Aorta (tissue), 5 donors: ENCODE measurements around the gene CAMLG. TPM values are rescaled to one million over a fixed set of nuclear protein-coding genes. Genes with fewer than 3 reads are reported as not detected.

Experiments
- ATAC-seq: fragments of 200-7000 bp; cut with Tn5 transposase; one replicate; pipeline ENCODE4 v1.9.1; 2022; ENCODE audit warnings: moderate library complexity; ENCODE audit not compliant: low FRiP score
- DNase-seq, 2 donors: peaks; one replicate each; pipeline ENCODE4 v3.0.0-alpha.2; 2020
- H3K27ac ChIP-seq, 2 donors: one replicate each; pipeline ENCODE4 v1.5.1; 2013; ENCODE audit warnings: low read length in 2 of 2, mild to moderate bottlenecking in 2 of 2, moderate library complexity in 2 of 2, control low read depth in 1 of 2, inconsistent platforms in 1 of 2, low read depth in 1 of 2
- H3K27me3 ChIP-seq, 2 donors: one replicate each; pipeline ENCODE4 v1.6.1; 2013; ENCODE audit warnings: control low read depth in 1 of 2, low read length in 1 of 2, mild to moderate bottlenecking in 1 of 2, moderate library complexity in 1 of 2; ENCODE audit not compliant: insufficient read depth in 2 of 2, control insufficient read depth in 1 of 2
- H3K36me3 ChIP-seq, 2 donors: one replicate each; pipeline ENCODE4 v1.6.1; 2013; ENCODE audit warnings: control low read depth in 1 of 2, low read length in 1 of 2, mild to moderate bottlenecking in 1 of 2; ENCODE audit not compliant: insufficient read depth in 2 of 2, control insufficient read depth in 1 of 2
- H3K4me1 ChIP-seq, 2 donors: one replicate each; pipeline ENCODE4 v1.6.1; 2013; ENCODE audit warnings: low read length in 2 of 2, control low read depth in 1 of 2, mild to moderate bottlenecking in 1 of 2, moderate library complexity in 1 of 2; ENCODE audit not compliant: insufficient read depth in 2 of 2, control insufficient read depth in 1 of 2
- H3K4me3 ChIP-seq, 2 donors: one replicate each; pipeline ENCODE4 v1.5.1; 2013; ENCODE audit warnings: low read length in 2 of 2, control low read depth in 1 of 2, mild to moderate bottlenecking in 1 of 2
- H3K9me3 ChIP-seq: one replicate; pipeline ENCODE4 v1.6.1; 2013; ENCODE audit warnings: mild to moderate bottlenecking, low read length; ENCODE audit not compliant: control insufficient read depth
- WGBS, 2 donors: extraction: QIAGEN DNeasy Blood & Tissue Kit; methylation state at CpG; one replicate each; pipeline ENCODE4 v1.1.7; 2013; 5-methylcytosine and 5-hydroxymethylcytosine counted together
- intact Hi-C, 2 donors: fragments of 100-400 bp; cut with DNase I; formaldehyde crosslinking; loops; one replicate each; pipeline versions ENCODE4 v1.14.2 to v1.15.0; 2022
- polyA plus RNA-seq, 2 donors: library from polyadenylated mRNA; stranded (reverse); fragments of 200-250 nt; gene quantifications; one replicate each; pipeline ENCODE4 v1.2.3, GENCODE V29; 2013
- total RNA-seq, 2 donors: library from RNA; stranded (reverse); fragmentation: NEBNext Ultra II Directional; extraction: Animal tissue kit (Norgen Biotek cat#: 25700); gene quantifications; one replicate each; pipeline ENCODE4 v1.2.1, GENCODE V29; 2021
- donor health status: healthy with polysubstance abuse.
- donor health status: Bipolar disorder and iron deficiency.
- donor health status: DM: no; HTN: no; CAD: no.
- donor health status: DM: no; HTN: no; CAD: no.
- donor health status: DM: yes; HTN: yes; CAD: no.

Gene CAMLG
- total and polyA plus RNA-seq, 4 donors: 31.2 to 95.9 (median 50.3) TPM

- Histone ChIP-seq H3K27me3 (no peaks in the 10 kb centered on the region), H3K36me3 (no peaks in the 10 kb centered on the region), H3K4me3 (no peak overlapping the region), H3K9me3 (no peaks in the 10 kb centered on the region), H3K4me1 (no peaks in the 10 kb centered on the region), H3K27ac (no peak overlapping the region)
- WGBS, 2 donors: 75 to 78% methylated on average over 3 of the region's 3 CpGs
- intact Hi-C loops: loop anchor here in 1 of 2 donors (10.0 kb wide), 1 partner anchor 112 kb away; the partner anchor contains the start of gene C5orf24
- DNase-seq: no peak
- ATAC-seq: no peak
Observed at GRCh38 chr5:134732819-134733218, 5.5 kb upstream of the CAMLG start.

- intact Hi-C loops: loop anchor here in 1 of 2 donors (10.0 kb wide), 1 partner anchor 110 kb away; the partner anchor contains the start of gene C5orf24
- no peaks in the 10 kb centered on the region for H3K4me1 ChIP-seq
- no peak for ATAC-seq
- no peaks in the 10 kb centered on the region for H3K36me3 ChIP-seq
- 81 to 83% methylated on average over 4 of the region's 4 CpGs for WGBS, 2 donors
- no peak overlapping the region for H3K27ac ChIP-seq
- H3K9me3 ChIP-seq: no peaks in the 10 kb centered on the region
- no peak overlapping the region for H3K4me3 ChIP-seq
- no peaks in the 10 kb centered on the region for H3K27me3 ChIP-seq
- no peak for DNase-seq
Observed at GRCh38 chr5:134735243-134735642, 3.1 kb upstream of the CAMLG start.

GRCh38 chr5:134736173-134736812 lies 2.1 kb upstream of the CAMLG start:
- no peak for DNase-seq
- no peak for ATAC-seq
- Histone ChIP-seq H3K4me3 (no peak overlapping the region), H3K4me1 (no peaks in the 10 kb centered on the region), H3K27me3 (no peaks in the 10 kb centered on the region), H3K9me3 (no peaks in the 10 kb centered on the region), H3K36me3 (peaks cover 0 to 2% of the 10 kb centered on the region in 2 donors), H3K27ac (no peak overlapping the region)
- intact Hi-C loops: loop anchor here in 1 of 2 donors (10.0 kb wide), 1 partner anchor 109 kb away; the partner anchor contains the start of gene C5orf24
- 47 to 51% methylated on average over 2 of the region's 2 CpGs for WGBS, 2 donors

GRCh38 chr5:134738963-134739661 lies 764 bp downstream of the CAMLG start:
- ATAC-seq: peak; percentile 11
- DNase-seq: no peak
- H3K27ac ChIP-seq: peak overlapping the region in 1 of 2 donors; percentile 92
- WGBS, 2 donors: 2 to 3% methylated on average over 21 of the region's 21 CpGs
- H3K4me1 ChIP-seq: no peaks in the 10 kb centered on the region
- no peaks in the 10 kb centered on the region for H3K27me3 ChIP-seq
- peaks cover 0 to 2% of the 10 kb centered on the region in 2 donors for H3K36me3 ChIP-seq
- peak overlapping the region; percentile 68 to 72 for H3K4me3 ChIP-seq
- intact Hi-C loops: loop anchor here in 1 of 2 donors (2.0 to 10.0 kb wide), 2 partner anchors 106 to 166 kb away; partner anchors contain the start of genes C5orf24 and PCBD2
- no peaks in the 10 kb centered on the region for H3K9me3 ChIP-seq

- Histone ChIP-seq H3K27ac (no peak overlapping the region), H3K9me3 (no peaks in the 10 kb centered on the region), H3K4me3 (no peak overlapping the region), H3K27me3 (no peaks in the 10 kb centered on the region), H3K36me3 (peaks cover 0 to 2% of the 10 kb centered on the region in 2 donors), H3K4me1 (no peaks in the 10 kb centered on the region)
- no peak for DNase-seq
- WGBS, 2 donors: 86 to 91% methylated on average over 11 of the region's 11 CpGs
- no peak for ATAC-seq
- intact Hi-C loops: no loop called here
Observed at GRCh38 chr5:134741052-134741451, 2.7 kb downstream of the CAMLG start.

GRCh38 chr5:134742134-134742533 lies 3.8 kb downstream of the CAMLG start:
- ATAC-seq (no peak), DNase-seq (no peak)
- H3K9me3 ChIP-seq: no peaks in the 10 kb centered on the region
- no peaks in the 10 kb centered on the region for H3K4me1 ChIP-seq
- WGBS, 2 donors: 85 to 94% methylated on average over 2 of the region's 2 CpGs
- H3K36me3 ChIP-seq: peaks cover 0 to 2% of the 10 kb centered on the region in 2 donors
- H3K4me3 ChIP-seq: no peak overlapping the region
- intact Hi-C loops: no loop called here
- no peaks in the 10 kb centered on the region for H3K27me3 ChIP-seq
- no peak overlapping the region for H3K27ac ChIP-seq

GRCh38 chr5:134749415-134749814 lies 11.1 kb downstream of the CAMLG start:
- H3K27ac ChIP-seq: no peak overlapping the region
- ATAC-seq: no peak
- WGBS, 2 donors: 61 to 71% methylated on average over 3 of the region's 3 CpGs
- intact Hi-C loops: no loop called here
- H3K9me3 ChIP-seq: no peaks in the 10 kb centered on the region
- H3K27me3 ChIP-seq: no peaks in the 10 kb centered on the region
- H3K4me1 ChIP-seq: no peaks in the 10 kb centered on the region
- no peak overlapping the region for H3K4me3 ChIP-seq
- DNase-seq: no peak
- no peaks in the 10 kb centered on the region for H3K36me3 ChIP-seq

GRCh38 chr5:134758176-134758503 lies 19.8 kb downstream of the CAMLG start:
- WGBS, 2 donors: 13 to 14% methylated on average over 9 of the region's 9 CpGs
- no peaks in the 10 kb centered on the region for H3K4me1 ChIP-seq
- H3K36me3 ChIP-seq: no peaks in the 10 kb centered on the region
- no peaks in the 10 kb centered on the region for H3K9me3 ChIP-seq
- H3K27me3 ChIP-seq: no peaks in the 10 kb centered on the region
- intact Hi-C loops: no loop called here
- no peak for DNase-seq
- peak; percentile 33 for ATAC-seq
- peak overlapping the region in 1 of 2 donors; percentile 7 for H3K27ac ChIP-seq
- peak overlapping the region in 1 of 2 donors; percentile 22 for H3K4me3 ChIP-seq
